Measurements from ENCODE around the gene LLCFC1.

GRCh38 chr7:142897691-142898090 lies 41.6 kb upstream of the LLCFC1 start:
- no peak for TF ChIP-seq TOX (CRISPR knock-in tag; IDR thresholded peaks at IDR 0.05; ENCODE audit: borderline replicate concordance)
- no peak for TF ChIP-seq ZNF70 (CRISPR knock-in tag; IDR thresholded peaks at IDR 0.05)
- TF ChIP-seq ZFP30 (CRISPR knock-in tag; IDR thresholded peaks at IDR 0.05) = no peak
- no peak for TF ChIP-seq TCF4 (CRISPR knock-in tag; IDR thresholded peaks at IDR 0.05; ENCODE audit: borderline replicate concordance)
- no peak for TF ChIP-seq GLIS3 (CRISPR knock-in tag; IDR thresholded peaks at IDR 0.05)
- TF ChIP-seq PPARA (CRISPR knock-in tag; IDR thresholded peaks at IDR 0.05; ENCODE audit: borderline replicate concordance) = no peak
- TF ChIP-seq ISL1 (CRISPR knock-in tag; IDR thresholded peaks at IDR 0.05) = no peak
- TF ChIP-seq PATZ1 (CRISPR knock-in tag; IDR thresholded peaks at IDR 0.05; ENCODE audit: borderline replicate concordance) = no peak
- no peak for TF ChIP-seq CREB5 (CRISPR knock-in tag; IDR thresholded peaks at IDR 0.05; ENCODE audit: low read depth)
- no peak for TF ChIP-seq ZFP3 (CRISPR knock-in tag; IDR thresholded peaks at IDR 0.05)
- TF ChIP-seq ESRRG (CRISPR knock-in tag; IDR thresholded peaks at IDR 0.05) = no peak
